NT2/D1 (cell line): ENCODE data around the gene FHOD1.

Source experiments
- DNase-seq: peaks from one replicate; pipeline ENCODE4 v3.0.0-alpha.2; 2011; ENCODE audit warnings: low read depth, low spot score
- H3K27me3 ChIP-seq: 2 replicates; pipeline ENCODE4 v1.6.0; 2011; ENCODE audit warnings: mild to moderate bottlenecking; ENCODE audit not compliant: insufficient read length, insufficient read depth
- H3K36me3 ChIP-seq: 2 replicates; pipeline ENCODE4 v1.6.1; 2011; ENCODE audit warnings: mild to moderate bottlenecking, low read length, mixed read lengths; ENCODE audit not compliant: insufficient read depth, insufficient read length
- H3K4me1 ChIP-seq: 2 replicates; pipeline ENCODE4 v1.5.1; 2011; ENCODE audit not compliant: insufficient read depth, insufficient read length
- H3K4me3 ChIP-seq: 2 replicates; pipeline ENCODE4 v1.5.1; 2011; ENCODE audit warnings: low read depth; ENCODE audit not compliant: insufficient read length
- H3K9ac ChIP-seq: 2 replicates; pipeline ENCODE4 v1.6.0; 2011; ENCODE audit warnings: low read depth; ENCODE audit not compliant: insufficient read length
- H3K9me3 ChIP-seq: 2 replicates; pipeline ENCODE4 v1.5.1; 2011; ENCODE audit warnings: mild to moderate bottlenecking, low read length; ENCODE audit not compliant: insufficient read depth
- SUZ12 ChIP-seq: IDR thresholded peaks from 2 replicates; pipeline ENCODE4 v1.6.1; 2011; ENCODE audit not compliant: insufficient read length, insufficient read depth; ENCODE audit errors: extremely low read depth
- YY1 ChIP-seq: IDR thresholded peaks from 2 replicates; pipeline ENCODE4 v1.6.1; 2011; ENCODE audit not compliant: insufficient read length, insufficient read depth
- ZNF274 ChIP-seq: IDR thresholded peaks from 2 replicates; pipeline ENCODE4 v1.6.1; 2011; ENCODE audit warnings: mild to moderate bottlenecking, low read depth, low read length

The FHOD1 gene

GRCh38 chr16:67213197-67214019, 33.9 kb downstream of the FHOD1 start:
- no peak for TF ChIP-seq SUZ12
- no peak for TF ChIP-seq ZNF274

GRCh38 chr16:67212766-67213165, 34.5 kb downstream of the FHOD1 start:
- peaks cover 11% of the 10 kb centered on the region for H3K4me1 ChIP-seq
- DNase-seq: no peak
- H3K4me3 ChIP-seq: no peak overlapping the region
- TF ChIP-seq YY1 (no peak), SUZ12 (no peak), ZNF274 (no peak)
- H3K9me3 ChIP-seq: no peaks in the 10 kb centered on the region
- peaks cover 19% of the 10 kb centered on the region for H3K27me3 ChIP-seq
- no peaks in the 10 kb centered on the region for H3K36me3 ChIP-seq
- H3K9ac ChIP-seq: no peak overlapping the region

More at GRCh38 chr16:67213197-67214019, 33.9 kb downstream of the FHOD1 start:
- Histone ChIP-seq H3K9me3 (no peaks in the 10 kb centered on the region), H3K36me3 (no peaks in the 10 kb centered on the region), H3K4me1 (peaks cover 9% of the 10 kb centered on the region), H3K9ac (no peak overlapping the region), H3K4me3 (no peak overlapping the region), H3K27me3 (peaks cover 19% of the 10 kb centered on the region)
- DNase-seq: no peak

- Histone ChIP-seq H3K27me3 (peaks cover 8% of the 10 kb centered on the region), H3K9me3 (no peaks in the 10 kb centered on the region), H3K36me3 (no peaks in the 10 kb centered on the region), H3K4me3 (no peak overlapping the region), H3K9ac (no peak overlapping the region), H3K4me1 (peaks cover 20% of the 10 kb centered on the region)
- TF ChIP-seq YY1 (no peak), ZNF274 (no peak), SUZ12 (no peak)
- DNase-seq: no peak
These were observed 35.6 kb downstream of the FHOD1 start for GRCh38 chr16:67211674-67212073.

- peak overlapping the region; percentile 17 for H3K9ac ChIP-seq
- no peak for TF ChIP-seq SUZ12
- TF ChIP-seq YY1: no peak
- no peak for TF ChIP-seq ZNF274
- H3K27me3 ChIP-seq: peaks cover 3% of the 10 kb centered on the region
- H3K4me3 ChIP-seq: no peak overlapping the region
- DNase-seq: no peak
- H3K4me1 ChIP-seq: peaks cover 25% of the 10 kb centered on the region
- H3K9me3 ChIP-seq: no peaks in the 10 kb centered on the region
- peaks cover 7% of the 10 kb centered on the region for H3K36me3 ChIP-seq
These were observed 37.0 kb downstream of the FHOD1 start for GRCh38 chr16:67210069-67210937.

- no peak for DNase-seq
- H3K9me3 ChIP-seq: no peaks in the 10 kb centered on the region
- TF ChIP-seq SUZ12 (no peak), YY1 (no peak), ZNF274 (no peak)
- H3K9ac ChIP-seq: no peak overlapping the region
- peaks cover 9% of the 10 kb centered on the region for H3K36me3 ChIP-seq
- peaks cover 25% of the 10 kb centered on the region for H3K4me1 ChIP-seq
- H3K4me3 ChIP-seq: no peak overlapping the region
- H3K27me3 ChIP-seq: no peaks in the 10 kb centered on the region
These were observed 37.7 kb downstream of the FHOD1 start for GRCh38 chr16:67209565-67209964.

GRCh38 chr16:67208154-67208896, 39.0 kb downstream of the FHOD1 start:
- Histone ChIP-seq H3K9me3 (no peaks in the 10 kb centered on the region), H3K9ac (peak overlapping the region; percentile 44), H3K4me1 (peaks cover 25% of the 10 kb centered on the region), H3K4me3 (no peak overlapping the region), H3K36me3 (peaks cover 20% of the 10 kb centered on the region), H3K27me3 (no peaks in the 10 kb centered on the region)
- DNase-seq: no peak
- TF ChIP-seq YY1 (no peak), ZNF274 (no peak), SUZ12 (no peak)
